ENCODE results near the gene NUP188.

The NUP188 gene

GRCh38 chr9:129036923-129037766 is 89.6 kb downstream of the NUP188 start:
- no peak for DNase-seq (ENCODE audit: low read depth)
- H3K4me3 ChIP-seq (ENCODE audit: low read depth, low read length), result peak overlapping the region; percentile 100
- TF ChIP-seq, protein P1, sequence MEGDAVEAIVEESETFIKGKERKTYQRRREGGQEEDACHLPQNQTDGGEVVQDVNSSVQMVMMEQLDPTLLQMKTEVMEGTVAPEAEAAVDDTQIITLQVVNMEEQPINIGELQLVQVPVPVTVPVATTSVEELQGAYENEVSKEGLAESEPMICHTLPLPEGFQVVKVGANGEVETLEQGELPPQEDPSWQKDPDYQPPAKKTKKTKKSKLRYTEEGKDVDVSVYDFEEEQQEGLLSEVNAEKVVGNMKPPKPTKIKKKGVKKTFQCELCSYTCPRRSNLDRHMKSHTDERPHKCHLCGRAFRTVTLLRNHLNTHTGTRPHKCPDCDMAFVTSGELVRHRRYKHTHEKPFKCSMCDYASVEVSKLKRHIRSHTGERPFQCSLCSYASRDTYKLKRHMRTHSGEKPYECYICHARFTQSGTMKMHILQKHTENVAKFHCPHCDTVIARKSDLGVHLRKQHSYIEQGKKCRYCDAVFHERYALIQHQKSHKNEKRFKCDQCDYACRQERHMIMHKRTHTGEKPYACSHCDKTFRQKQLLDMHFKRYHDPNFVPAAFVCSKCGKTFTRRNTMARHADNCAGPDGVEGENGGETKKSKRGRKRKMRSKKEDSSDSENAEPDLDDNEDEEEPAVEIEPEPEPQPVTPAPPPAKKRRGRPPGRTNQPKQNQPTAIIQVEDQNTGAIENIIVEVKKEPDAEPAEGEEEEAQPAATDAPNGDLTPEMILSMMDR (IDR thresholded peaks at IDR 0.05; ENCODE audit: insufficient read depth, low read depth, low read length, missing control alignments), result no peak

DNA sequence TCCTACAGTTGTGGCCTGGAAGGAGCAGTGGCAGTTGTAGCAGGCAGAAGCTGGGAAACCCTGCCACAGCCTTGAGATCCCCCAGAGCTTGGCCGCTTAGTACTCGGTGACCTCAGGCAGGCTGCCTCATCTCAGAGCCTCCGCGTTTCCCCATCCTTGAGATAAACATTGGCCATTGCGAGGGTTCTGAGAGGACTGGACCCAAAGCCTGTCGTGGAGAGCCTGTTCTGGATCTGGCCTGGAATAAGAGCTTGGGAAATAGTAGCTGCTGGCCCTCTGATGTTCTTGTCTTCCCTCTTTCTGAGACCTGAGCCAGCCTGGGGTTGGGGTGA is 90.2 kb downstream of the NUP188 start:
- TF ChIP-seq, protein P1 (IDR thresholded peaks at IDR 0.05; ENCODE audit: insufficient read depth, low read depth, low read length, missing control alignments), result no peak
- H3K4me3 ChIP-seq (ENCODE audit: low read depth, low read length), result no peak overlapping the region
- DNase-seq (ENCODE audit: low read depth), result no peak

GRCh38 chr9:129038109-129038852 is 90.8 kb downstream of the NUP188 start:
- no peak overlapping the region for H3K4me3 ChIP-seq (ENCODE audit: low read depth, low read length)
- TF ChIP-seq, protein P1 (IDR thresholded peaks at IDR 0.05; ENCODE audit: insufficient read depth, low read depth, low read length, missing control alignments), result no peak
- DNase-seq (ENCODE audit: low read depth), result no peak

DNA sequence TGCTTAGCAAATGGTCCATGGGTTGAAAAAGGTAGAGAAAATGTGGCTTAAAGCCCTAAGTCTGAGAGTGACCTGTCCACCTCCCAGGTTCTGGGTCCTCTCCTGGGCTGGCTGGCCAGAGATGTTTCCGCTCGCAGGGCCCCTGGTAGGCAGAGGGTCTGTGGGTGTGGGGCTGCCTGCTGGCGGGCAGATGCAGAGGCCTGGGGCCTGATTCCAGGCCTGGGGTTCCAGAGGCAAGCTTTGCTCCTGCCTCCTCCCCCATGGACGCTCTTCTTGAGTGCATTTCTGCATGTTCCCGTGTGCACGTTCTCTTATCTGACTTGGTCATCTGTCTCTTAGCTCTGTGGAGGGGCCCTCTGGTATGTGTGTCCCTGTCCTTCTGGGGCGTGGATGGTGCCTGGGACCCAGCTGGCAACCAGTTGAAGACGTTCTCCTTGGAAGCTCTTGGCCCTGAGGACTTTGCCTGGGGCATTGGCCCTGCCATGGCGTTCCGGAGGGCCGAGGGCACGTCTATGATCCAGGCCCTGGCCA is 92.7 kb downstream of the NUP188 start:
- DNase-seq (ENCODE audit: low read depth), result no peak
- TF ChIP-seq, protein P1 (IDR thresholded peaks at IDR 0.05; ENCODE audit: insufficient read depth, low read depth, low read length, missing control alignments), result no peak
- H3K4me3 ChIP-seq (ENCODE audit: low read depth, low read length), result no peak overlapping the region

GRCh38 chr9:129042016-129042415 is 94.5 kb downstream of the NUP188 start:
- DNase-seq (ENCODE audit: low read depth), result no peak
- no peak overlapping the region for H3K4me3 ChIP-seq (ENCODE audit: low read depth, low read length)
- TF ChIP-seq, protein P1 (IDR thresholded peaks at IDR 0.05; ENCODE audit: insufficient read depth, low read depth, low read length, missing control alignments), result no peak

GRCh38 chr9:129052592-129052991 is 105.1 kb downstream of the NUP188 start:
- no peak for DNase-seq (ENCODE audit: low read depth)
- H3K4me3 ChIP-seq (ENCODE audit: low read depth, low read length), result no peak overlapping the region
- TF ChIP-seq, protein P1 (IDR thresholded peaks at IDR 0.05; ENCODE audit: insufficient read depth, low read depth, low read length, missing control alignments), result no peak

Data from GM12865 (cell line).